ENCODE data around the gene EEF1AKMT3.

DNA sequence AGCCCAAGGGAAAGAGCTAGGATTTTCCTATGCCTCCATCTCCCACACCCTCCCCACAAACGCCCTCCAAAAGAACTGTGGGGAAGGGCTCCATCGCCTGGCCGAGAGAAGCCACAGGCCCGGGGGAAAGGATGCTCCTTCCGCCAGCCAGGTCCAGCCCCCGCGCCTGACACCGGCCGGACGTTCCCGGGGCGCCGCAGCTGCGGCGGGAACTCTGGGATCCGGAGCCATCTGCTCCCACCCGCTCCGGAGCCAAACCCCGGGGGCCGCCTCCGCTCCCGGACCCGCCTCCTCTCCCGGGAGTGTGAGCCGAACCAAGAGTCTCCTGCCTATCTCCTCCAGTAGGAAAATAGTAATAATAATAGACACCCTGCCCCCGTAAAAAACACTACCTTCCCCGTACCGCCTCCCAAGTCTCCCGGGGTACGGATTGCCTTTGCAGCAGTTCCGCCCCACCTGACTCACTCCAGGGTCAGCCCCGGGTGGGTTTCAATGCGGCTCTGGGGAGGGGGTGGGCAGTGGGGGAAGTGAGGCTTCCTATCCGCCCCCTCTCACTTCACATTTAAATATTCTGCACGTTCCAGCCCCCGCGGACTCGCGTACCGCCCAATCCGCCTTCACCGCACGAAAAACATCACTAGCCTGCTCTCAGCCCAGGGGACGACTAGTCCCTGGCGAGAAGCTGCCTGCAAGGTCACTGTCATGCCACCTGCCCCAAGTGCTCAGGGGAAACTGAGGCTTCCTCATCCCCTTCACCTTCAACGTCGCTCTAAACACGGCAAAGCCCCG, 36.3 kb upstream of the EEF1AKMT3 start:
- TF ChIP-seq, protein P1, sequence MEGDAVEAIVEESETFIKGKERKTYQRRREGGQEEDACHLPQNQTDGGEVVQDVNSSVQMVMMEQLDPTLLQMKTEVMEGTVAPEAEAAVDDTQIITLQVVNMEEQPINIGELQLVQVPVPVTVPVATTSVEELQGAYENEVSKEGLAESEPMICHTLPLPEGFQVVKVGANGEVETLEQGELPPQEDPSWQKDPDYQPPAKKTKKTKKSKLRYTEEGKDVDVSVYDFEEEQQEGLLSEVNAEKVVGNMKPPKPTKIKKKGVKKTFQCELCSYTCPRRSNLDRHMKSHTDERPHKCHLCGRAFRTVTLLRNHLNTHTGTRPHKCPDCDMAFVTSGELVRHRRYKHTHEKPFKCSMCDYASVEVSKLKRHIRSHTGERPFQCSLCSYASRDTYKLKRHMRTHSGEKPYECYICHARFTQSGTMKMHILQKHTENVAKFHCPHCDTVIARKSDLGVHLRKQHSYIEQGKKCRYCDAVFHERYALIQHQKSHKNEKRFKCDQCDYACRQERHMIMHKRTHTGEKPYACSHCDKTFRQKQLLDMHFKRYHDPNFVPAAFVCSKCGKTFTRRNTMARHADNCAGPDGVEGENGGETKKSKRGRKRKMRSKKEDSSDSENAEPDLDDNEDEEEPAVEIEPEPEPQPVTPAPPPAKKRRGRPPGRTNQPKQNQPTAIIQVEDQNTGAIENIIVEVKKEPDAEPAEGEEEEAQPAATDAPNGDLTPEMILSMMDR (IDR thresholded peaks at IDR 0.05) = no peak
- TF ChIP-seq POLR2A (IDR thresholded peaks at IDR 0.05) = no peak

All from testis (tissue), 2 donors.